COR-L47 (cell line): Measurements from ENCODE around the gene CA5A.
"Not testable (repeated sequence)": the region's sequence is repeated elsewhere in the genome, so short reads cannot be mapped to it uniquely, and the experiment has no call there.

Experiments used
- DNase-seq: peaks from one replicate; lab custom pipeline; 2025; lab: John Stamatoyannopoulos, UW

The CA5A gene

DNA sequence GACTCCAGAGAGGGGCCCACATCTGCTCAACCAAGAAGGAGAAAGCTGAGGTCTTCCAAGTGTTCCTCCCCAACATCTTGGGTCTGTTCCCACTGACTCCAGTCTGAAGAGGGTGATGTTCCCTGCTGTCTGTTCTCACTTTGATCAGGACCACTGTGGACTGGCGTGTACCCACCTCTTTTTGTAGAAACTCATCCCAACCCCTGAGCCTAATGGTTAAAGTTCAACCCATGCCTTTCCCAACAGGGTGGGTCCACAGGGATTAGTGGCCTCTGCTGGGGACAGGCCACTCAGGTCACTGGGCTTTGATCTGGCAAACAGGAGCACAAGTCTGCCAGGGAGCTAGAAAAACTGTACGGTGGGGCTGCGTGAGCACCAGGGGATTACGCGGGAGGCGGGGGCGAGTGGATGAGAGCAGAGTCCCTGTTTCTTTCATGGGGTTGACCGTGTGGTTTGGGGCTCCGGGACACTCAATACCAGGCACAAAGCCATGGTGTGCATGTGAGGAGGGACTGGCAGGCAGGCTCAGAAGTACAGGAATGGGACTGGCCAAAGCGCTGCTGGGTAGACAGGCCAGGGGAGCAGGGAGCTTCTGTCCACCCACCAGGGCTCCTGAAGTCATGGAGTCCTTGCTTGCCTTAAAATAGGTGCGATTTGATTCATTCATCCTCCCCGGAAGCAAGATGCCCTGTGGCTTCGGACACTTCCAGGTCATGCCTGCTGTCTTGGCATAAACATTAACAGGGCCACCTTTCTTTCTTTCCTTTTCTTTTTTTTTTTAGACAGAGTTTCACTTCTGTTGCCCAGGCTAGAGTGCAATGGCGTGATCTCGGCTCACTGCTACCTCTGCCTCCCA lies at the start of gene CA5A:
CA5A (minus strand) TSS at position 155 of the 856 bp plus-strand sequence; CDS start at position 76, 79 bp downstream.
- no peak for DNase-seq

DNA sequence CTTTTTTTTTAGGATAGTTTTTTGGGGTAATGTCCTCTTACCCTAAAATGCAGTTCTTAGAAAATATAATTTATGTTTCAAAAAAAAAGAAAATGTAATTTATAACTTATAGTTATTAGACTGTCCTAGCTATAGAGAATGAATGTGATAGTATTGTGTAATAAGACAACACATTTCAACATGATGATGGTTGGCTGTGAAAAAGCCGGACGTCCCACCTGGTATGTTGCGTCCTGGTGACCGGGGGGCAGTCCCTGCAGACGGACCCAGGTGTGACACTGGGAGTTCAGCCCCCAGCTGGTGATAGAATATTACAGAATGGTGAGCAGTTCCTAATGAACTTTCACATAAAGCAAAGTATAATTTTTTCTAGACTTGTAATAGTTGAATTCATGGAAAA lies 49.2 kb upstream of the CA5A start:
- DNase-seq: not testable (repeated sequence)

GRCh38 chr16:87984632-87985267 lies 48.4 kb upstream of the CA5A start:
- no peak for DNase-seq

- DNase-seq: not testable (repeated sequence)
Measured at GRCh38 chr16:87984180-87984579, 47.9 kb upstream of the CA5A start.

GRCh38 chr16:87983737-87984097 lies 47.4 kb upstream of the CA5A start:
- DNase-seq: not testable (repeated sequence)

DNA sequence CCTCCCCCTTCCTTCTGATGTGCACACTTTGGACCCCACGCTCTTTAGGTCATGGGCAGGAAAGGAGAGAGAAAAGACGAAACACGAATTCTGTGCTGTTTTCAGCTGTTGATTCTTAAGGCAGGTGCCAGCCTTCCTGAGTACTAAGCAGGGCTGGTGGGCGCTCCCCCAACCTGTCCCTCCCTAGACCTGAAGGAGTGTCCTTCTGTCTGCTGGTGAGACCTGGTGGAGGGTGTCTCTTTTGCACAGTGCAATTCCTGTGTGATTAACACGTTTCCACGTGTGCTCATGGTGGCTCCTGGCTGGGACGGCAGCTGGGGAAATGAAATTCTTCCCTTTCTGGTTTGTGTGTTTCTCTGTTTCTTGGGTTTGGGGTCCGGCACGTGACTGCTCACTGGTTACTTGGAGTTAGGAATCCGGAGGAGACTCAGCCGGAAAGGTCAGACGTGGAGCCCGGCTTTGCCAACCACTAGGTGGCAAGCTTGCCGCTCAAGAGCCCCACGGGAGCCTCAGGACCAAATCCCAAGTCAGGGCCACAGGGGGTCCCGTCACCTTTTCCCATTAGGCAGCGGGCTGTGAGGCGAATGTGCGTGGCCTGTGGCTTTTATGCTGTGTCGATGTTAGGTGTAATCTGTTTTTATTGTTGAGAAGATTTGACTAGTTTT lies 46.9 kb upstream of the CA5A start:
- DNase-seq: not testable (repeated sequence)

DNA sequence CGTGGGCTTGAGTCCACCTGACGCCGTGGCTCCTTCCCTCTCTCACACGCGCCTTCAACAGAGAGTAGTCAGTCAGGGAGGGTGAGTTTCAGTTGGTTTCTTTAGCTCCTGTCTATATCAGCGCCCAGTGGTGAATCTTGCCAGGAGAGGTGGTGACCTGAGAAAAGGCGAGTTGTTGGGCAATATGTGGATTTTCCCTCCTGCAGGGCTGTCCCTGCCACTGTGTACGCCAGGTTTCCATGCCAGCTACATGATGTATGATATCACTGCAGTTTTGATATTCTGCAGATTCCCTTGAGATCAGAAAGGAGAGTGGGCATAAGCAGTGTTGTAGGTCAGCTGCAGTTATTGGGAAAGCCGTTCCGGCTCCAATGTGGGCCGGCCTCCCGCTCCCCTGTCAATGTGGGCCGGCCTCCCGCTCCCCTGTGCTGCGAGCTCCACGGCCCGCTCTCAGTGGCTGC lies 46.3 kb upstream of the CA5A start:
- DNase-seq: no peak

DNA sequence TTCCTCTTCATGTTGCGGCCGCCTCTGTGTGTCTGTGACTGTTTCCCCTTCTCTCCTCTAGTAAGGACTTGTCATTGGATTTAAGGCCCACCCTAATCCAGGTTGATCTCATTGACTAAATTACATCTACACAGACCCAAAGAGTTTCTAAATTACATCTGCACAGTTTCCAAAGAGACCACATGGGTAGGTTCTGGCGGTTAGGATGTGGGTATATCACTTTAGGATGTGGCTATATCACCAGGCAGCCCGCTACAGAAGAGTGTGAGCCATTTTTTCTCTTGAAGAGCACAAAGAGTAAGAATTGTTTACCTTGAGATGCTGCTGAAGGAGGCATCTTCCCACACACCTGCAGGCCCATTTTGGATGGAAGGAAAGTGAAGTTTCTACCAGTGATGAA lies 45.0 kb upstream of the CA5A start:
- DNase-seq: not testable (repeated sequence)

- DNase-seq: not testable (repeated sequence)
Measured at GRCh38 chr16:87979911-87980630, 43.7 kb upstream of the CA5A start.

- no peak for DNase-seq
Measured at GRCh38 chr16:87979352-87979751, 43.0 kb upstream of the CA5A start.

DNA sequence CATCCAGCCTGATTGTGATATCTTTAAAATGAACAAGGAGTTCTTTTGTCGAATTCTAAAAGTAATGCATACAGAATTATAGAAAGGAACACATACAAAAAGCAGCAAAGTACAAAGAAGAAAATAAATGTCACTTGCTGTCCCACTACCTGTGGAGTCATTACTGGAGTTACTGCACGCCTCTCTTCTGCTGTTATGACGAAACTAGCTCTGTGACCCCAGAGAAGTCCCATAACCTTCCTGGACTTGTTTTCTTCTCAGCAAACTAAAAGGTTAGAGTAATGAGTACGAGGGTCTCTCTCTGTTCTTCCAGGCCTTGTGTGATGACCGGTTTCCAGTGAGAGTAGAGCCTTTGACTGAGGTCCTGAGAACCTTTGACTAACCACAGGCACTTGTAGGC lies 41.8 kb upstream of the CA5A start:
- DNase-seq: no peak

GRCh38 chr16:87976665-87977064 lies 40.3 kb upstream of the CA5A start:
- no peak for DNase-seq

- DNase-seq: no peak
Measured at GRCh38 chr16:87974178-87974577, 37.8 kb upstream of the CA5A start.

GRCh38 chr16:87973717-87974116 lies 37.4 kb upstream of the CA5A start:
- no peak for DNase-seq

- DNase-seq: no peak
Measured at GRCh38 chr16:87971933-87972332, 35.6 kb upstream of the CA5A start.

DNA sequence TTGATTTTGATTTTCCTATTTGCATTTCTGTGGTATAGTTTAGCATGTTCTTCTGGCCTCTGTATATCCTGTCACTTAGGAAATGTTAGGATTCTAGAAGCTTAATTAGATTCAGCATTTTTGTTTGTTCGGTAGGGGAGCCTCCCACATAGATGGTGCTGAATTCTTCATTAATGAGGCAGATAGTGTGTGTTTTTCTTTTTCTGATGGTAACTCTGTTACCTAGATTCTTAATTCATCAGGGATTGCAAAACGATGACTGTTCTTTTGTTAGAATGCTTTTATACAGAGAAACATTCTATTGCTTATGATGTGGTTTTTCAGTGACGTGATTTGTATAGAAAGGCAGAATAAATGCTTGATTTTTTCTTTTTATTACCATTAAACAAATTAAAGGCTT lies 33.9 kb upstream of the CA5A start:
- no peak for DNase-seq

DNA sequence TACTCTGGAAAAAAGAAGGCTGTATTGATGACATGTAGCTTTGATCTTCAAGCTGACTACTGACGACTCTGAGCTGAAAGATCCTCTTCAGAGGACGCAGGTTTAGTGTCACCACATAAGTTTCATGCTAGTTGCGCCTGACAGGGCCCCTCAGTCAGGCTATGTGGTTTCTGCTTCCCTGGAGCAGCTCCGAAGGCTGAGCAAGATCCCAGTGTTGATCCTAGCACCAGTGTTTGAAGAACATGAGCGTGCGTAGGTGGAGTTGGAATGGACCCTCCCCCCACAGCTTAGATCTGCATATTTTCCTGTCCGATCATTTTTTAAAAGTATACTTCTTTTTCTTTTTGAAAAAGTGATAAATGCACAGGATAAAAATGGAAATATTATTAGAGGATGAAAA lies 32.2 kb upstream of the CA5A start:
- DNase-seq: no peak

- DNase-seq: no peak
Measured at GRCh38 chr16:87966685-87967185, 30.4 kb upstream of the CA5A start.

DNA sequence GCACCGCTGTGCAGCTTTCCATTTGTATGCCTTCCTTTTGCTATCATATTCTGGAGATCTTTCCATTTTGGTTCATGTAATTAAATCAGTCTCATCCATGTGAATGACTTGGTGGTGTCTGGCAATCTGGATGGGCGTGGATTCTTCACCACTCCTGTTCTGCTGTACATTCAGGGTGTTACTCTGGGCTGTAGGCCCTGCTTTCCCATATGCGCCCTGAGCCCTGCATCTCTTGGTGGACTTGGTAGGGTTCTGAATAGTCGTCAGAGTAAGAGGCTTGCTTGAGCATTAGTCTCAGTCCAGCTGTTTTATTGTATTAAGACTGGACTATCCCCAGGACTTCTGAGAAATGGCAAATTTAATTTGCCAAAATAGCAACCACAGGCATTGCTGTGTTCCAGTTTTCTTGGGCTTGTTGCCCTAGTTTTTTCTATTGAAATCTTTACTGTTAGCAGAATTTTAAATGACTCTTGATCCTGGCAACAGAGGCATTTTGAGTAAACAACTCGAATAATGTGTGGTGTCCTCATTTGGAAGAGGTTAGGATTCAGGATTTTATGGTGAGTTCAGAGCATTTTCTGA lies 29.8 kb upstream of the CA5A start:
- DNase-seq: no peak

GRCh38 chr16:87965417-87965816 lies 29.1 kb upstream of the CA5A start:
- no peak for DNase-seq

GRCh38 chr16:87964049-87964659 lies 27.8 kb upstream of the CA5A start:
- no peak for DNase-seq
